PC-9 (cell line): ENCODE measurements around the gene VMO1.

Experiments used
- CTCF ChIP-seq: fragments of 200-600 bp; sonication (generic); conservative IDR thresholded peaks from 2 replicates; pipeline ENCODE4 v1.6.1; 2017; ENCODE audit warnings: mixed run types, antibody characterized with exemption, mild to moderate bottlenecking, moderate library complexity
- EZH2 ChIP-seq: fragments of 200-600 bp; sonication (generic); IDR thresholded peaks from 2 replicates; pipeline ENCODE4 v1.8.0; 2017; ENCODE audit warnings: antibody characterized with exemption, low read depth

DNA sequence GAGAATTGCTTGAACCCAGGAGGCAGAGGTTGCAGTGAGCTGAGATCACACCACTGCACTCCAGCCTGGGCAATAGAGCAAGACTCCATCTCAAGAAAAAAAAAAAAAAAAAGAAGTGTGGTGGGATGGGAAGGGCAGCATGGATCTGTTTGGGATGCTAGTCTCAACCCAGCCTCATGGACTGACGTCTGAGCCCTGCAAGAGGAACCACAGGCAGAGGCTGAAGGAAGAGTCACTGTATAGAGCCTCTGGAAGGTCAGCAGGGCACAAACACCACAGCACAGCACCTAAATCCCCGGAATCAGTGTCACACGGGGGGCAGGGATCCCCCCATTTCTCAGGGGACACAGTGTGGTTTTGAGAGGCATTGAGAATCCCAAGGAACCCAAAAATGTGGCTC, 35.6 kb downstream of the VMO1 start:
- no peak for TF ChIP-seq CTCF
- no peak for TF ChIP-seq EZH2
